Right ventricle myocardium superior (tissue), 1 donor: ENCODE measurements around the gene FAM222A. TPM values are rescaled to one million over a fixed set of nuclear protein-coding genes. Genes with fewer than 3 reads are reported as not detected.
"Not testable (repeated sequence)": the region's sequence is repeated elsewhere in the genome, so short reads cannot be mapped to it uniquely, and the experiment has no call there.

Experiments
- ATAC-seq: fragments of 200-7000 bp; cut with Tn5 transposase; one replicate; pipeline ENCODE4 v1.9.1; 2020; ENCODE audit warnings: mild to moderate bottlenecking; ENCODE audit not compliant: poor library complexity
- DNase-seq: peaks from one replicate; pipeline ENCODE4 v3.0.0-alpha.2; 2020
- intact Hi-C: fragments of 100-400 bp; cut with DNase I; formaldehyde crosslinking; loops from one replicate; pipeline ENCODE4 v1.11.2; 2022
- total RNA-seq: library from RNA; stranded (reverse); fragmentation: NEBNext Ultra II Directional; extraction: Animal tissue kit (Norgen Biotek cat#: 25700); gene quantifications from one replicate; pipeline ENCODE4 v1.2.1, GENCODE V29; 2021
- donor health status: DM: no; HTN: yes; CAD: no; lungs with severe emphysema.

Gene FAM222A
- total RNA-seq, 1 donor from 2014 or later: 25.0 TPM

DNA sequence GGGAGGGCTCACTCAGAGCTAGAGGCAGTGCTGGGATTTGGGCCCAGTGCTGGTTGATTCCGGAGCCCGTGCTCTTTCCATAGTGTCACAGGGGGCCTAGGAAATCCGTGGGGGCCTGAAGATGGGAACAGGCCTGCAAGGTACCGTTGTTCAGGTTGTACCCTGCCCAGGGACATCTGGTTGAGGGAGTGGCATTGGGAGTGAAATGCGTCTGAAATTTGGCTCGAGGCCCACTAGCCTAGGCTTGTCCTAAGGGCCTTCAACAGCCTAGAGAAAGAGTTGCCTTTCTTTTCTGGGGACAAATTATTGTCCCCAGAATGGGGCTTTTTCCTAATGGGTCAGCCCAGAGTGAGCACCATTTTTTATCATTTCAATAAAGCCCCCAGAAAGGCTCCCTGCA lies 26.4 kb upstream of the FAM222A start:
- intact Hi-C loops: no loop called here
- ATAC-seq: no peak
- DNase-seq: no peak

DNA sequence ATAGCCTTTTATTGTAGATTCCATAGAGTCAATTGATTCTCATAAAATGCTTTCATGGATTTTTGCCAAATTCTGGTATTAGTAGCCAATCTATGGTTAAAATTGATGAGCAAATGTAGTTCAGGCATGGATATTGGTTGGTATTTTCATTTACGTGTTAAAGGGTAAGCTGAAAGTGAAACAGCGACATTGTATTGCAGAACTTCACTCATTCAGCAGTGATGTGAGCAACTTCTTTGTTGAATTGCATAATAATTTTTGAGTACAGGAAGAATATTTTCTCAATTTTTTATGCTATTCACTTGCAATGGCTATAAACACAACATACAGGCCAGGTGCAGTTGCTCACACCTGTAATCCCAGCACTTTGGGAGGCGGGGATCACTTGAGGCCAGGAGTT lies 24.2 kb upstream of the FAM222A start:
- DNase-seq (no peak), ATAC-seq (no peak)
- intact Hi-C loops: no loop called here

DNA sequence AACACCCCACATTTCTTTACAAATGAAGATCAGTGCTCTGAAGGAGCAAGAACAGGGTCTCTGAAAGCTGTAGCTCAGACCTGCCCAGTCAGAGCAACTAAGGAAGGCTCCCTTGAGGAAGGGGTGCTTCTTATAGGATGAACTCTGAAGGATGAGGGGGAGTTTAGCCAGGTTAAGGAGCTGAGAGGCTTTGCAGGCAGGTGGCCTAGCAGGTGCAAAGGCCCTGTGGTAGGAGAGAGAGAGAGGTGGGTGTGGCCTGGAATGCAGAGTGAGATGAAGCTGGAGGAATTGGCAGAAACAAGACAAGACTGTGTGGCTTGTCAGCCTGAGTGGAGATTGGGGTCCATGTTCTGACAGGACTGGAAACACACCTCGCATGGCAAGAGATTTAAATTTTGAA lies 20.5 kb upstream of the FAM222A start:
- DNase-seq: no peak
- intact Hi-C loops: no loop called here
- no peak for ATAC-seq

DNA sequence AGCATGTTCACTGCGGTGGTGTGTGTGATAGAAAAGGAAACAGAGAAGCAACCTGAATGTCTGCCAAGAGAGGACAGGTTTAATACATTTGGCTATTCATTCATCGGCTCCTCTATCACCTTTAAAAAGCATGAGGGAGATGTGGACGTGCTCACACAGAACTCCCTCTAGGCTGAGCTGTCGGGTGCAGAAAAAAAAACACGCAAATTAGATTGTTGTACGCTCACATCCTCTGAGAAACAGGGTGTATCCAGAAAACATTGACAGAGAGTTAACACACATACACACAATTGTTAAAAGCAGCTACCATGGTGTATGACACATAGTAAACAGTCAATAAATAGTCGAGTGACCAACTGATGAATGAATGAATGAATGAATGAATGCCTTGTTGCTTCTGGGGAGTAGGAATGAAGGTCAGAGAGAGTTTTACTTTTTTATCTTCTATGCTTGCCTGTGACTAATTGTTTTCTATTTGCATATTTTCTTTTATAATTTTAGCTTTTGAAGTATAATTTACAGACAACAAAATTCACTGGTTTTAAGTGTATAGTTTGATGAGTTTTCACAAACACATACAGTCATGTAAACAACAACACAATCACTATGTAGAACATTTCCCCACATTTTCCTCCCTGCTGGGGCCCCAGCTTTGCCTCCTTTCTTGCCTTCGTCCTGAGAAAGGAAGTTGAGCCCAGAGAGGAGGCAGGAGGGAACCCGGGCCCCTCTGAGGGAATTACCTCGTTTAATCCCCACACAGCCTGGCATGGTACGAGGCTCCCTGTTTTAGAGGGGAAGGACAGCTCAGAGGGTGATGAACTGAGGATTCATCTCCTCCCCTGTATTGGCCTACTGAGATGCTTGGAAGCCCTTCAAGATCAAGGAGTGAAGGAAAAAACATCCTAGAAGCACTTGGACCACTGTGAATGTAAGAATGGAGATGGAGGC lies 19.7 kb upstream of the FAM222A start:
- intact Hi-C loops: no loop called here
- no peak for ATAC-seq
- no peak for DNase-seq

DNA sequence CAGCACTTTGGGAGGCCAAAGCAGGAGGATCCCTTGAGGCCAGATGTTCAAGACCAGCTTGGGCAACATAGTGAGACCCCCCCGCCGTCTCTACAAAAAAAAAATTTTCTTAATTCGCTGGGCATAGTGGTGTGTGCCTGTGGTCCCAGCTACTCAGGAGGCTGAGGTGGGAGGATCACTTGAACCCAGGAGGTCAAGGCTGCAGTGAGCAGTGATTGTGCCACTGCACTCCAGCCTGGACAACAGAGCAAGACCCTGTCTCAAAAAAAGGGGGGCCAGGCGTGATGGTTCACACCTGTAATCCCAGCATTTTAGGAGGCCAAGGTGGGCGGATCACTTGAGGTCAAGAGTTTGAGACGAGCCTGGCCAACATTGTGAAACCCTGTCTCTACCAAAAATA lies 19.0 kb upstream of the FAM222A start:
- intact Hi-C loops, ATAC-seq, DNase-seq: not testable (repeated sequence)

DNA sequence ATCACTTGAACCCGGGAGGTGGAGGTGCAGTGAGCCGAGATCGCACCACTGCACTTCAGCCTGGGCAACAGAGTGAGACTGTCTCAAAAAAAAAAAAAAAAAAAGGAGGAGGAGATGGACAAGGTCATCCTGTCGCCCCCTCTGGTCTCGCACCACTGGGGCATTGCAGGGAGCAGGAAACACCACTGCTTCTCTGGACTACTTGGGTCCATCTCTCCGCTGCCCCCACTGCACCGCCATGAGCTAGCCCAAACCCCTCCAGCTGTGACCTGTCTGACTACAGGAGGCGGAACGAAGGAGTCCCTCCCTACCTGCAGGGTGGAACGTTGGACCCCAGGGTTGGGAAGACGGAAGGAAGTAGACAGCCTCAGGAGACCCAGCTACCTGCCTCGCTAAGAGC lies 18.2 kb upstream of the FAM222A start:
- intact Hi-C loops: no loop called here
- ATAC-seq: no peak
- no peak for DNase-seq

DNA sequence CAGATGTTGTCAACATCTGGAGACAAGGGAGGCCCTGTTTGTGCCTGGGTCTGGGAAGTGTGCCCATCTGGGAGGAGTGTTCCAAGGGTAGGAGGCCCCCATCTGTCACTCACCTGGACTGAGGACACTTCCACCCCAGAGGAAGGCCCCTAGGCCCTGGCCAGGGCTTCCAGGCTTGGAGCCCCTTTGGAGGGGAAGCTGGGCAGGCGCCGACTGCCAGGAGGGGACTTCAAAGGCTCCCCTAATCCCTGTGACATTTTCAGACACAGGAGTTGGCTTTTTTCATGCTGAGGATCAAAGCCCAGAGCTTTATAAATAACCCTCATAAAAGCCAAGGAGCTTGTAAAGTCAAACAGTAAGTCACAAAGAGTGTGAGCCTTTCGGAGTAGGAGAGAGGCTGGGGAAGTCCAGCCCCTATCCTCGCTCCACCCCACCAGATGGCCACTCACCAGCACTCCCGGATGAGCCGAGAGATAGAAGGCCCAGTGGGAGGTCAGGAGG lies 17.6 kb upstream of the FAM222A start:
- ATAC-seq (no peak), DNase-seq (no peak)
- intact Hi-C loops: no loop called here

DNA sequence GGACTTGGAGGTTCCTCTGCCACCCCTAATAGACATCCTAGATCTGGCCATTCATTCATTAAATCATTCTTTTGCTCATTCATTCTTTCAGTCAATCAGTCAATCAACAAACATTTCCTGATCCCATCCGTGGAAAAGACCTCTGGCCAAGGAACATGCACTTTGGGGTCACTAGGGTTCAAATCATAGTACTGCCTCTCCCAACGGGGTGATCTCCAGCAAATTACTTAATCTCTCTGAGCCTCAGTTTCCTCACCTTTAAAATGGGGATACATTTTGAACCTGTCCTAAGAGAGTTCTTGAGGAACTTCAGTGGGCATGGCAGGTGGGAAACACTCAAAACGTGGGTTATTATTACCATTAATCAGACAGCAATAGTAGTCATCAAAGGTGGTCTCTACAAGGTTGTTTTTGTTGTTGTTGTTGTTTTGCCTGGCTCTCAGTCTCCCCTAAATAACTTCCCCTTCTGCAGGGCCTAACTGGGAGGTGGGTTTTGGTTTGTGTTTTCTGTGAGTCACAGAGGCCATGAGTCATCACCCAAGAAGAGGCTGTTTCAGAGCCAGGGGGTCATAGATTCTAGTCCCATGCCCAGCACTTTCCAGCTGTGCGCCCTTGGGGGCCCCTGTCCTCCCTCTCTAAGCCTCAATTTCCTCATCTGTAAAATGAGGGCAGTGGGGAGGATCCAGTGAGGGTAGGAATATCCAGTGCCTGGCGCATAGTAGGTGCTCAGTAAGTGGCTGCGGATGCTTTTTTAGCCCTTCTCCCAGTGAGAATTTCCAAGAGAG lies 16.9 kb upstream of the FAM222A start:
- intact Hi-C loops: no loop called here
- ATAC-seq: no peak
- DNase-seq: no peak

DNA sequence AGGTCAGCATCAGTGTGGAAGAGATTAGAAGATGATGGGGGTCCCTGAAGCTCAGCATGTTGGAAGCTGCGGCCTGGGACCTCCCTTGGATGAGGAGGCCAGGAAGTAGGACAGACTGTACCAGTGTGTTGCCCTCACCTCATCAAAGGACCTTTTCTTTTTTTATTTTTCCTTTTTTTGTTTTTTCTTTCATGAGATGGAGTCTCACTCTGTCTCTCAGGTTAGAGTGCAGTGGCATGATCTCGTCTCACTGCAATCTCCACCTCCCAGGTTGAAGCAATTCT lies 16.4 kb upstream of the FAM222A start:
- intact Hi-C loops: no loop called here
- DNase-seq: no peak
- no peak for ATAC-seq

DNA sequence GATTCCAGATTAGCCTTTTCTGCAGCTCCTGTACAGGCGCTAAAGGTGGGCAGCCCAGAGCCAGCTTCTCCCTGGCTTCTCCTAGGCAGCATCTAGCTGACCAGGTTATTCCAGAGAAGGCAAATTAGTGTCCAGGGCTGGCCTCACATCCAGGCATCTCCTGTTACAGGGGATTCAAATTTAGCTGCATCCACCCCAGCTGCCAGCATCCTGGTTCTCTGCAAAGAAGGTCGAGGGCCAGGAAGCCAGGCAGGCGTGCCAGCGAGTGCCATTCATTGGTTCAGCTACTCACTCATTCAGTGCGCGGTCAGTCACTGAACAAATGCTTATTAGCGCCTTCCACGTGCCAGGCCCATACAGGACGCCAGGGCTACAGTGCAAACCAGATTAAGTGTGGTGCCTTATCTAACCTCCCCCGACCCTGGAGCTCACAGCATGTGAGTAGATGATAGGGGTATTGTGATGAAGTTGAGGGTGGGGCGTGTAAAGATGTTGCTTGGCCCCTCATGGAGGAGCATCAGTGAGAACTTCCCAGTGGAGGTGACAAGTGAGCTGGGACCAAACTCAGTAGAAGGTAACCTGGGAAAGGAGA lies 15.7 kb upstream of the FAM222A start:
- intact Hi-C loops: no loop called here
- no peak for ATAC-seq

DNA sequence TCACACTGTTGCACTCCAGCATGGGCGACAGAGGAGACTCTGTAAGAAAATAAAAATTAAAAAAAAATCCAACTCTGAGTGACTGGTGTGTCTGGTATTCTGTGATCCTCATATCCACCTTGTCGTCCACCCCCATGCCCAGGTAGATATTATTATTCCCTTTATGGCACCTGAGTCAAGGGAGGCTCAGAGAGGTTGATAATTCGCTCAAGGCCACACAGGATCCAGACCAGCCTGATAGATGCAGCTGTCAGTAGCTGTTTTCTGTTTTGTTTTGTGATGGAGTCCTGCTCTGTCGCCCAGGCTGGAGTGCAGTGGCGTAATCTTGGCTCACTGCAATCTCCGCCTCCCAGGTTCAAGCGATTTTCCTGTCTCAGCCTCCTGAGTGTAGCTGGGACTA lies 14.8 kb upstream of the FAM222A start:
- ATAC-seq (no peak), DNase-seq (no peak)
- intact Hi-C loops: no loop called here

More for the DNA sequence above, 15.7 kb upstream of the FAM222A start:
- no peak for DNase-seq

DNA sequence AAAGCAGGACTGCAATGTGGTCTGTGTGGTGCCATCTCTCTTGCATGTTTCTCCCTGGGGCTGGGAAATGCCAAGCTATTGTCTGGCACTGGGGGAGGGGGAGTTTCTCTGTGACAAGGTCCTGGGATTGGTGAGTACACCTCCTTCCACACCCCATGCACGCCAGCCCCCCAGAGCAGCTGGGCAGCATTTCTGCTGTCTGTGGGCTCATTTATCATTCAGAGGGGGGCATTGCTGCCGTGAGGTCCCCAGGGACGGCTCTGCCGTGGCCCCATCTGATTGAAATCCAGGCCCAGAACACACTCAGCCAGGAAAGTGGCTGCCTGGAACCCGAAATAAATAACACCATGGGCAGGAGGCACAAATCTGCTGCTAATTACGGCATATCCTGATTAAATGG lies 12.6 kb upstream of the FAM222A start:
- DNase-seq: no peak
- intact Hi-C loops: no loop called here
- ATAC-seq: no peak

DNA sequence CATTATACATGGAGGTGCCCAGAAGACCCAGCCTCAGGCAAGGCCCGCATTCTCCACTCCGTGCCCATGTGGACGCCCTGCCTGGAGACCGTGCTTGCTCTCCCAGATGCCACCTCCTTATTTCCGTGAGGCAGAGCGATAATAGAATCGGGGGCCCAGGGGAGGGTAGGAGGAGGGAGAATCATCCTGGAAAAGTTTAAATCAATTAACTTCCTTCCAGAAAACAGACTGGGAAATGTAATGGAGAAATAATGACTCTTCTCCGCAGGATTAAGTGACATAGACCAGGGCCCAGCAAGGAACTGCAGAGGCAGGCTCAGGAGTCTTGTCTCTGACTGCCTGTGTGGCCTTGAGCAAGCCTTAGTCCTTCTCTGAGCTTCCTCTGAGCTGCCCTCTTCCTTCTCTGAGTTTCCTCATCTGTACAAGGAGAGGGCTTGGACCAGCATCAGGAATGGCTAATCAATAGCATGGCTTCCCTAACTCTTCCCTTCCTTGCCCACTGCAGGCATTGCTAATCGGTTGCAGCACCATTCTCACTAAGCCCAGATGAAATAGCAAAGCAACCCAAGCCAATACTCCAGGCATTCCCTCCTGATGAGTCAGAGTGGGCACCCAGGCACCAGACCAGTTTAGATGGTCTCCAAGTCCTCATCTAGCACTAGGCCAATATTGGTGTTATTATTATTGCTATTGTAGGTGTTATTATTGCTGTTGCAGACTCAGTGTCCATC lies 11.3 kb upstream of the FAM222A start:
- DNase-seq: no peak
- intact Hi-C loops: no loop called here
- ATAC-seq: no peak

DNA sequence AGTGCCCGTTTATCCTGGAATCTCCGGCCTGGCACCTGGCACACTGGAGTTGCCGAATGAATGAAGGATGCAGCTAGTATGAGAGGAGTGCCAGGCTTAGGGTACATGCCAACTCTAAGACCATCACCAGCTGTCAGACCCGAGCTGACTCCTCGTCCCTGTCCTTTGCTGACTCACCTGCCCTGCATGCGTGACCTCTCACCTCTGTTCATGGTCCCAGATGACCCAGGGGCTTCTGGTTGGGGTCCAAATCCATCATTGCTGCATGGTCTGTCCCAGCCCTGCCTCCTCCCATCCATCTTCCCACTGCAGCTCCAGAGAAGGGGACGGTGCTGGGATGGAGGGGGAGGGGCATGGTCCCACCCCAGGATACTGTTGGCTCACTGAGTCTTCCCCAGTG lies 9.9 kb upstream of the FAM222A start:
- intact Hi-C loops: no loop called here
- ATAC-seq: no peak

DNA sequence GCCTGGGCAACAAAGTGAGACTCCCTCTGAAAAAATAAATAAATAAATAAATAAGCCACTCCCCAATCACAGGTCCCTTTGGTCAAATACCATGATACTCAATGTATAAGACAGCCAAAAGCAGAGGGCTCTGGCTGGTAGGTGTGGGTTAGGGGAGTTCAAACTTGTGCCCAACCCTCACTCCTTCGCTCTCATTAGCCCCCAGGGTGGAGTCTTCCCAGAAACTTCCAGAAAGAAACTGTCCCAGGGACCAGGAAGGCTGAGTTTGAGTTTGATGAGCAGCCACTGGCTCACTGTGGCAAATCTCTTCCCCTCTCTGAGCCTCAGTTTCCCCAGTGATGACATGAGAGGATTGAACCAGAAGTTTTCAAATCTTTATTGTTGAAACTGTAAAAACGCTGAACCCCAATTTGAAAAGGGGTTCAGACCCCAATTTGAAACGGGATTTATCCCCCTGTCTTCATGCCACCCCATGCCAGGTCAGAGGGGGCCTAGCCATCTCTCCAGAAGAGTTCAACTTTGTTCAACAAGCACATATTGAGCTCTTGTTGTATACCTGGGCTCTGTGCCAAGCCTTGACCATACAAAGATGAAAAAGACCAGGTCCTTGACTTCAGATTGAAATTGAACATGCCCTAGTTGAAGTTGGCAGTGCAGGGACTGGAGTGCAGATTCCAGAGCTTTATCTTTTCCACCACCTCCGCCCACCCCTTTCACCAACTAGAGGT lies 9.1 kb upstream of the FAM222A start:
- ATAC-seq: no peak
- intact Hi-C loops: no loop called here
- no peak for DNase-seq

More for the DNA sequence above, 9.9 kb upstream of the FAM222A start:
- DNase-seq: no peak

DNA sequence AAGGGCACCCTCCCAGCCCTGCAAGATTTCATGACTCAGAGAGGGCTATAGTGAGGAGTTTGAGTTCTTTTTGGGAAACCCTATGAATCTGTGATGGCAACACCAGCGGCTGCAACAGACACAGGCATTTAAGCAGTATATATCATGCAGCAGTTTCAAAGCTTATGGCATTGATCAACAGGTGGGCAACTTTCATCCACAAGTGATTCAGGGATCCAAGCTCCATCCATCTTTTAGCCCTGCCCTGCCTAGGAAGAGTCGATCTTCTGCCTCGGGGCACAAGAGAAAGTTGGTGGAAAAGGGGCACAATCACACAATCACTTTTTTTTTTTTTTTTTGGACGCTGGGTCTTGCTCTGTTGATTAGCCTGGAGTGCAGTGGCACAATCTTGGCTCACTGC lies 8.3 kb upstream of the FAM222A start:
- ATAC-seq: no peak
- intact Hi-C loops: no loop called here
- no peak for DNase-seq

DNA sequence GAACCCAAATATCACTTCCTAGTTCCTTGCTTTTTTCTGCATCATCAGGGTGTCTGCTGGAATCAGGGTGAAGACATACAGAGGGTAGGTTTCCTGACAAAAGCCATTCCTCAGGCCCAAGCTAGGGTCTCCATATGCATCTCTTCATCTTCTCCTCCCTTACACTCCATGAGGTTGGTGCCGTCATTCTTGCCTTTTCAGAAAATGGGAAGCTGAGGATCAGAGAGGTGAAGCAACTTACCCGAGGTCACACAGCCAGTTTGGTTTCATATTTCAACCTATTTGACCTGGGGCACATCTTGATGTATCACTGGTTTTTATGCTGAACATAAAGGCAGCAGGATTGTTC lies 7.3 kb upstream of the FAM222A start:
- ATAC-seq (no peak), DNase-seq (no peak)
- intact Hi-C loops: no loop called here

DNA sequence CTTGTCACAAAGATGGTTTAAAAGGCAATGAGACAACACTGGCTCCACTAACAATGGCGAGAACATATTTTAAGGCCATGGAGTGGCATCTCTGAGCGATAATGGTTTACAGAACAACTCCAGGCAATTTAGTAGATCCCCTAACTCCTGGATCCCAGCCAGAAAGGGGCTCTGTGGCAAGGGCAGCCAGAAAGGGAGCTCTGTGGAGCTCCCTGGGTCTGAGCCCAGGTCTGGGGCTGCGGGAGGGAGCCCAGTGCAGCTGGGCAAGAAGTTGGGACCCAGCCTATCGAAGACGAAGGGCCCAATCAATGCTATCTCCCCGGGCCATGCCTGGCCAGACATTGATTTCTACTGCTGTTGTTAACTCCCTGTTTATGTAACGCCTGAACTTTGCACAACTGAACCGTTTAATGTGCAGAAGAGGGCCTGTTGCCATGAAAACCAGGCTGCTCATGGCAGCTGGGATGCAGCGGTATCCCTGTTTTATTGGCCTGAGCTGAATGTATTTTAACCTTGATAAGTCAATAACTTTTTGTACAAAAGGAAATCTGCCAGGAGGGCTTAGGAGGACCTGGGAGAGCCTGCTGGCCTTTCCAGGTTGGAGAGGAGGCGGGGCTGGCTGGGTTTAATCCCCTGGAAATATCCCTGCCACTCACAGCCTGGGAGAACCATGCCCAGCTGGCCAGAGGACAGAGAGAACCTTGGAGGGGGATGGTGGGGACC lies 6.7 kb upstream of the FAM222A start:
- no peak for ATAC-seq
- intact Hi-C loops: no loop called here
- DNase-seq: no peak
